OCI-LY3 (cell line): ENCODE data around the gene MYH10.

Experiments used
- CTCF ChIP-seq: fragments of 200-600, 300-600 bp; sonication (generic); IDR thresholded peaks from 2 replicates; pipeline ENCODE4 v1.5.1; 2014; ENCODE audit warnings: antibody characterized with exemption, low read length, low read depth
- EZH2phosphoT487 ChIP-seq: fragments of 200-600 bp; shearing (Covaris generic); IDR thresholded peaks from 2 replicates; pipeline ENCODE4 v1.6.1; 2018; ENCODE audit warnings: antibody characterized with exemption, mixed run types, low read depth

GRCh38 chr17:8621585-8621984, 8.9 kb downstream of the MYH10 start:
- TF ChIP-seq CTCF (no peak), EZH2phosphoT487 (no peak)
